ENCODE data around the gene THAP4.

The THAP4 gene

GRCh38 chr2:241637018-241637794, at the start of gene THAP4, which contains the start of gene ATG4B:
Gene THAP4 (minus strand): TSS chr2:241637158. CDS start chr2:241637017, 141 bp downstream.
Gene ATG4B (plus strand): TSS chr2:241637693. CDS start chr2:241637715, 22 bp downstream.
- H3K27ac ChIP-seq = peak within 1 kb of the TSS; percentile 97
- TF ChIP-seq, protein P1, sequence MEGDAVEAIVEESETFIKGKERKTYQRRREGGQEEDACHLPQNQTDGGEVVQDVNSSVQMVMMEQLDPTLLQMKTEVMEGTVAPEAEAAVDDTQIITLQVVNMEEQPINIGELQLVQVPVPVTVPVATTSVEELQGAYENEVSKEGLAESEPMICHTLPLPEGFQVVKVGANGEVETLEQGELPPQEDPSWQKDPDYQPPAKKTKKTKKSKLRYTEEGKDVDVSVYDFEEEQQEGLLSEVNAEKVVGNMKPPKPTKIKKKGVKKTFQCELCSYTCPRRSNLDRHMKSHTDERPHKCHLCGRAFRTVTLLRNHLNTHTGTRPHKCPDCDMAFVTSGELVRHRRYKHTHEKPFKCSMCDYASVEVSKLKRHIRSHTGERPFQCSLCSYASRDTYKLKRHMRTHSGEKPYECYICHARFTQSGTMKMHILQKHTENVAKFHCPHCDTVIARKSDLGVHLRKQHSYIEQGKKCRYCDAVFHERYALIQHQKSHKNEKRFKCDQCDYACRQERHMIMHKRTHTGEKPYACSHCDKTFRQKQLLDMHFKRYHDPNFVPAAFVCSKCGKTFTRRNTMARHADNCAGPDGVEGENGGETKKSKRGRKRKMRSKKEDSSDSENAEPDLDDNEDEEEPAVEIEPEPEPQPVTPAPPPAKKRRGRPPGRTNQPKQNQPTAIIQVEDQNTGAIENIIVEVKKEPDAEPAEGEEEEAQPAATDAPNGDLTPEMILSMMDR (conservative IDR thresholded peaks at IDR 0.05) = no peak

- H3K27ac ChIP-seq = peak overlapping the region; percentile 94
Measured at GRCh38 chr2:241686324-241686649, 49.3 kb upstream of the THAP4 start.

DNA sequence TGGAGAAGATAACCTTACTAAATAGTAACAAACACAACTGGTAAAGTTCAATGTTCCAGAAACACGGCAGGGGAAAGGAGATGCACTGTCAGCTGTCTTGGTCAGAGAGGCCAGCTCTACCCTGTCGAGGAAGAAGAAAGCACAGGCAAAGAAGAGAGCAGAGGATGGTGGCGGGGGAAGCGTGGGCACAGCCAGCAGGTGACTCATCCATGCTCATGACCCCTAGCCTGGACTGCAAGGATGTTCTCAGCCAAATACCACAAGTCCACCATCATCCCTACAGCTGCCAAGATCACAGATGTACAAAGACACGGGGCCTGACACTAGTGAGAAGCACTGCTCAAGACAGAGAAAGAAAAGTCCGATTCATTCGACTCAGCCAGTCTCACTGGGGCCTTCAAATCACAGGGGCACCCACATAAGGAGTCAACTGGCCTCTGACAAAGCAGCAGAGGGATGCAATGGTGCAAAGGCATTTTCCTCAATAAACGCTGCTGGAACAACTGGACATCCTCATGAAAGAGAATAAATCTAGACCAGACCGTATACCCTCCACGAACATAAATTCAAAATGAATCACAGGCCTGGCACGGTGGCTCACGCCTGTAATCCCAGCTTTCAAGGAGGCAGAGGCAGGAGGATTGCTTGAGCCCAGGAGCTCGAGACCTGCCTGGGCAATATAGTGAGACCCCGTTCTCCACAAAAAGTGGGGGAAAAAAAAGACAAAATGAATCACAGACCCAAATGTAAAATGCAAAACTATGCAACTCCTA, 44.1 kb upstream of the THAP4 start:
- no peak overlapping the region for H3K27ac ChIP-seq

More at GRCh38 chr2:241686324-241686649, 49.3 kb upstream of the THAP4 start:
- TF ChIP-seq, protein P1 (conservative IDR thresholded peaks at IDR 0.05) = no peak

DNA sequence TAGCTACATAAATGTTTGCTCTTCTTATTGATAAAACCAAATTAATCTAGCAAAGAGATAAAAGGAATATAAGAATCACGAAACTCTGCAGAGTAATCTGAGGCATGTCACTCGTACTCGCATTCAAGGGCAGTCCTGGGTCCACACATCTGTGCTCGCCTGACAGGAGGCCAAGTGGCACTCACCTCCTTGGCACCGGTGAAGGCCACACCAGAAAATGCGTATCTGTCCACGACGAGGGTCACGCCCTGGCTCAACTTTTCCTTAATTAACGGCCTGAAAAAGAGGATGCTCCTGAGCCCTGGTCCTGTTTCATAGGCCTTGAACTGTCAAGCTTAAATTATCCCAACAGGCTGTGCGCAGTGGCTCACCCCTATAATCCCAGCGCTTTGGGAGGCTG, 43.1 kb upstream of the THAP4 start:
- H3K27ac ChIP-seq = no peak overlapping the region
- TF ChIP-seq, protein P1 (conservative IDR thresholded peaks at IDR 0.05) = no peak

More for the DNA sequence above, 44.1 kb upstream of the THAP4 start:
- TF ChIP-seq, protein P1 (conservative IDR thresholded peaks at IDR 0.05) = no peak

GRCh38 chr2:241678784-241679540, 42.0 kb upstream of the THAP4 start:
- no peak overlapping the region for H3K27ac ChIP-seq
- TF ChIP-seq, protein P1 (conservative IDR thresholded peaks at IDR 0.05) = no peak

GRCh38 chr2:241678307-241678706, 41.3 kb upstream of the THAP4 start:
- TF ChIP-seq, protein P1 (conservative IDR thresholded peaks at IDR 0.05) = no peak
- H3K27ac ChIP-seq = no peak overlapping the region

- TF ChIP-seq, protein P1 (conservative IDR thresholded peaks at IDR 0.05) = no peak
- H3K27ac ChIP-seq = no peak overlapping the region
Measured at GRCh38 chr2:241677392-241677791, 40.4 kb upstream of the THAP4 start.

Measured in VCaP (cell line).